ENCODE data around the gene HECW1. TPM values are rescaled to one million over a fixed set of nuclear protein-coding genes. Genes with fewer than 3 reads are reported as not detected.
A peak's percentile ranks its signal among the peaks of the same experiment; 100 is the strongest.
"Not testable (repeated sequence)": the region's sequence is repeated elsewhere in the genome, so short reads cannot be mapped to it uniquely, and the experiment has no call there.

HECW1 gene
- total RNA-seq, 1 donor from 2014 or later = 54.7 TPM

- no peak for DNase-seq
These were observed 363.5 kb downstream of the HECW1 start for GRCh38 chr7:43475983-43476382.

DNA sequence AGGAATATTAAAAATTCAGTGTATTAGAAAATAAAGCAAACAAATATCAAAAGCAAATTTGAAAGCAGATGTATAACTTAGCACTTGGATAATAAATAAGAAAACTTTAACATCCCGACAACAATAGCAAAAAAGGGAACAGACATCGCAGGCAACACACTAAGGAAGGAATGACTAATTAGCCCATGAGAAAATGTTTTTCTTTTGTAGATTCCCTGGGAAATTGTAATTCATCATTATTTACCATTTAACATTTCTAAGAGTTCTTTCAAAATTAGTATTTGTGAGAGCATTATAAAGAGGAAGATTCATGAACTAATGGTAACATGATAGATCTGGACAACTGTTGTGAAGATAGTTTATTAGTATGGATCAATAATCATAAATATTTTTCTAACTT is 364.4 kb downstream of the HECW1 start:
- DNase-seq = no peak

- DNase-seq = no peak
These were observed 366.6 kb downstream of the HECW1 start for GRCh38 chr7:43479042-43479441.

DNA sequence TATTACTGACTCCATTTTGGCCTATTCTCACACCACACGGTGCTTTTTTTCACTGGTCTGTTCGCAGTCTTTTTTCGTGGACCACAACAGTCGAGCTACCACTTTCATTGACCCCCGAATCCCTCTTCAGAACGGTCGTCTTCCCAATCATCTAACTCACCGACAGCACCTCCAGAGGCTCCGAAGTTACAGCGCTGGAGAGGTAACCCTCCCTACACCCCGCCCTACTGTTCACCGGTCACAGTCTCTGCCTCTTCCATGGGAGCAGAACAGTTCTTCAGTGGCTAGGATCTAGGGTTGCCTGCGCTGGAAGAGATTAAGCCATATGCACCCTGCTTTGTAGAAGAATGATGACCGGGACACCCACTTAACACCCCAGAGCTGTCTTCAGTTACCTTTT is 367.1 kb downstream of the HECW1 start:
- DNase-seq = no peak

GRCh38 chr7:43480581-43480980 is 368.1 kb downstream of the HECW1 start:
- DNase-seq = peak; percentile 10

DNA sequence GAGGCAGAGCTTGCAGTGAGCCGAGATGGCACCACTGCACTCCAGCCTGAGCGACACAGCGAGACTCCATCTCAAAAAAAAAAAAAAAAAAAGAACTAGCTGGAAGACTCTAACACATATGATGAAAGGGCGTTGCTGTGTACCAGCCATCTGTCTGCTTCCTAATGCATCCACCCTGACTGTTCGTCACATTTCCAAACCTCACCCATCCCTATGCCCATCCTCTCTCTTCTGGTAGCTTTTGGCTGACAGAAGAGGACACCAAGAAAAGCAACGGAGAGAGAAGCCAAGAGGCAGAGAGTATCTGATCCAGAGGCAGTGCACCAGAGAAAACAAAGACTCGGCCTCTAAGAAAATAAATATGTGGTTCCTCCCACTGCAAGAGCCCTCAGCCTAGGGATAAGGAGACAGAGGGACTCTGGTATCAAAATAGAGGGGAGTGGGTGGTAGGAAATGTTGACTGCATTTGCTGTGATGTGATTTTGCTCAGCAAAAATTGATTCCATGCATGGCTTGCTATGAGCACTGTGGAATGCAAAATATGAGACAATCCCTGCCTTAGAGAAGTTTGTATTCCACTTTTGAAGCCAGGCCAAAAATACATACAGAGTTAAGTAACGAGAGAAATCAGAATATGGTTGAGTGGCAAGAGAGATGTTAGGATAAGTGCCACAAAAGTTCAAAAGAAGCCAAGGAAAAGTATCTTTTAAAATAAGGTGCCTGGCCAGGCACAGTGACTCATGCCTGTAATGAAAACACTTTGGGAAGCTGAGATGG is 369.6 kb downstream of the HECW1 start:
- DNase-seq = peak; percentile 31

DNA sequence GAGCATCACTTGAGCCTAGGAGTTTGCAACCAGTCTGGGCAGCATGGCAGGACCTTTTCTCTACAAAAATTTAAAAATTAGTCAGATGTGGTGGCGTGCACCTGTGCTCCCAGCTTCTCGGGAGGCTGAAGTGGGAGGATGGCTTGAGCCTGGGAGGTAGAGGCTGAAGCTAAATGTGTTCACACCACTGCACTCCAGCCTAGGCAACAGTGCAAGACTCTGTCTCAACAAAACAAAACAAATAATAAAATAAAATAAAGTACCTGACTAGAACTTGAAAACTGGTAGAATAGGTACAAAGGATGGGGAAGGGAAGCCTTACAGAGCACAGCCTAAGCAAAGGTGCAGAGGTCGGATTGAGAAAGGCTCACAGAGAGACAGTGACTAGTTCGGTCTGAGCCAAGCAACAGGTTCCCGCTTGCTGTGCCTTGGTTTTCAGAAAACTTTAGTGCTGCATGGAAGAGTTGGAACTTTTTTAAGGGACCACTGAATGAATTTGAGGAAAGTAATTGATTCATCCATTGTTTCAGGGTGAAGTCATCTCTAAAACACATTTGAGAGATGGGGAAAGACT is 370.3 kb downstream of the HECW1 start:
- no peak for DNase-seq

DNA sequence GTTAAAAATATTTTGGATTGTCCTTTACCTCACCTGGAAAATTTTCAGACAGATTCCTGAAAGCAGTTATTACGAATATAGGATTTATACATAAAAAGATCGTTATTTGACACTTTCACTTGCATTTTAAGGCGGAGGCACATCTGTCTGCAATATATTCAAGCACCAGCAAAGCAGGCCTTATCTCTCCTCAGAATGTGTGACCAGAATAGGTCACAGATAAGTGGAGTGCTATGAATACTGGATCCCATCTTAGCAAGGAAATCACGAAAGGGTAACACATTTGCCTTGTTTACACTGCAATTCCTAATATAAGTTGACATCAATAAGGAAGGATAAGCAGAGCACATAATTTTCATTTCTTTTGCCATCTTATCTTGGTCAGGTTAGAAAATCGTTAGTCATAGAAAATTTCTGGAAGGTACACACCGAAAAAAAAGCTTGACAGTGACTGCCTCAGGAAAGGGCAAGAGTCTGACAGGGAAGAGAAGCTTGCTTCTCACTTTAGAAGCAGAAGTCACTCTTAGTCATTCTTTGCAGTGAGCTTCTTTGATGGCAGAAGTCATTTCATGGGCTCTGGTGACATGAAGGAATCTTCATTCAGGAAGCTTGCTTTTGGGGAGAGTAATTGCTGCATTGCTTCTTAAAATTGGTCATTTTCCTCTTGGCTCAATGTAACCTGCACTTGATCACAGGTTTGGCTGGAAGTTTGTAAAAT is 372.4 kb downstream of the HECW1 start:
- no peak for DNase-seq

DNA sequence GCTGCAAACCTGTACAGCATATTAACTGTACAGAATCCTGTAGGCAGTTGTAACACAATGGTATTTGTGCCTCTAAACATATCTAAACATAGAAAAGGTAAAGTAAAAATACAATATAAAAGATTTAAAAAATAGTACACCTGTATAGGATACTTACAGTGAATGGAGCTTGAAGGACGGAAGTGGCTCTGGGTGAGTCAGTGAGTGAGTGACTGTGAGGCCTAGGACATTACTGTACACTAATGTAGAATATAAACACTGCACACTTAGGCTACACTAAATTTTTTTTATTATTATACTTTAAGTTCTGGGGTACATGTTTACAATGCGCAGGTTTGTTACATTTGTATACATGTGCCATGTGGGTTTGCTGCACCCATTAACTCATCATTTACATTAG is 373.1 kb downstream of the HECW1 start:
- no peak for DNase-seq

- not testable (repeated sequence) for DNase-seq
These were observed 373.6 kb downstream of the HECW1 start for GRCh38 chr7:43486008-43486407.

- DNase-seq = no peak
These were observed 374.2 kb downstream of the HECW1 start for GRCh38 chr7:43486634-43487033.

DNA sequence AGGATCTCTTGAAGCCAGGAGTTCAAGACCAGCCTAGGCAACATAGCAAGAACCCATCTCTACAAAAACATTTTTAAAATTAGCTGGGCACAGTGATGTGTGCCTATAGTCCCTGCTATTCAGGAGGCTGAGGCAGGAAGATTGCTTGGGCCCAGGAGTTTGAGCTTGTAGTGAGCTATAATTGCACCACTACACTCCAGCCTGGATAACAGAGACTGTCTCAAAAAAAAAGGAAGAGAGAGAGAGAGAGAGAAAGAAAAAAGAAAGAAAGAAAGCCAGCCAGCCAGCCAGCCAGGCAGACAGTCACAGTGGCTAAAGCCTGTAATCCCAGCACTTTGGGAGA is 375.3 kb downstream of the HECW1 start:
- DNase-seq = no peak

- DNase-seq = no peak
These were observed 376.8 kb downstream of the HECW1 start for GRCh38 chr7:43489257-43489656.

DNA sequence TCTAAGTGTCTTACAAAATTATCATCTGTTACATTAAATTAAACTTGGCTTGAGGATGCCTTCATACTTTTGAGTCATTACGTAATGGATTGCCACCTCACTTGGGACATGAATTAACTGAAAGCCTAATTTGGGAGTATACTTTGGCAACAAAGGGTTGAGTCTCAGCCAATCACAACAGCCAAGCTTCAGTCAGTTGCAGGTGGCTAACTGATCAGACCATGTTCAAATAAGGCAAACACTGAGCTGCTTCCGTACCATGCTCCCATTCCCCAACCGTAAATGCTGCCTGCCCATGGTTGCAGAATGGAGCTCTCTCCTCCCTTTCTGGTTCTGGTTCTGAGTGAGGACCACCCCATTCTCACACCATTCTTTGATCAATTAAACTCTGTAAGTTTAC is 377.6 kb downstream of the HECW1 start:
- DNase-seq = no peak

- DNase-seq = no peak
These were observed 378.7 kb downstream of the HECW1 start for GRCh38 chr7:43491123-43491522.

DNA sequence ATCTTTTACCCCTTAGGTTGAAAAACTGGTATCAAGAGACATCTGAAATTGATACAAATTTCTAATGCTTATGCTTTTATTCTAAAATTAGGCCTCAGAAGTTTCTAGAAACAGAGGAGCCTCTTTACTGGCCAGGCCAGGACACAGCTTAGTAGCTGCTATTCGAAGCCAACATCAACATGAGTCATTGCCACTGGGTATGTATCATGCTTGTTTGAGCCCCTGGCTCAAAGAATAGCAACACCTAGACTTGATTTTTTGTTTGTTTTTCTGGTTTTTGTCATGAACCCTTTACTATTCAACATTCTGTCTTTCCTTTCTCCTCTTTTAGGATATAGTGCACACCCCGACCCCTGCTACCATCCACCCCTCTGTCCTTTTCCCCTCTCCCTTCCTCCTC is 379.5 kb downstream of the HECW1 start:
- no peak for DNase-seq

DNA sequence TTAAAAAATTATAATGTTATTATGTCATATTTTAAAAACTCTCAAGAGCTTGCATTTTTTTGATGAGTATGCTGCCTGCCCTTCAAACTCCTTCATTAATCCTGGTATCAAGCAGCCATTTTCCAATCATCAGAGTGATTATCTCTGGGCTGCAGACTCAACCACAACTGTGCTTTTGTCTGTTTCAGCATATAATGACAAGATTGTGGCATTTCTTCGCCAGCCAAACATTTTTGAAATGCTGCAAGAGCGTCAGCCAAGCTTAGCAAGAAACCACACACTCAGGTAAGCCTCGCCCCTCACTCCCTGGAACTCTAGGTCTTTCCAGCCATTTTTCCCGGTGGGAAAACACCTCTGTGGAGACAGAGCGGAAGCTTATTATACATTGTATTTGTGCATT is 380.4 kb downstream of the HECW1 start:
- DNase-seq = no peak

- DNase-seq = no peak
These were observed 383.1 kb downstream of the HECW1 start for GRCh38 chr7:43495572-43495971.

DNA sequence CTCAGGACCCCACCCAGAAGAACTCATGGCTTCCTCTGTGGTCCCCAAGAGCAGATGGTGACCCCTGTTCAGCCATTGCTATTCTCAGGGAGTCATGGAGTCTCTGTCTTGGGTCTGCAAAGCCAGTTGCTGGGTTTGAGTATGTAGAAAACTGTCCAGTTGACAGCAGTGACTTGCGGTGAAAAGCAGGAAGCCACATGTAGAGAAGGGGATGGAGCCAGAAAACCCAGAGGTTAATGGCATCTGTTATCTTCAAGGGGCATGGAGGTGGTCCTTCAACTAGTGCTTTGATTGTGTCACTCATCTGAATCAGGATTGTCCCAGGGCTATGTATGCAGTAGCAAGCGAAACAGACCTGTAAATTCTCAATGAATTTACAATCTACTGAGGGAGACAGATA is 384.1 kb downstream of the HECW1 start:
- DNase-seq = no peak

- no peak for DNase-seq
These were observed 389.4 kb downstream of the HECW1 start for GRCh38 chr7:43501870-43502269.

DNA sequence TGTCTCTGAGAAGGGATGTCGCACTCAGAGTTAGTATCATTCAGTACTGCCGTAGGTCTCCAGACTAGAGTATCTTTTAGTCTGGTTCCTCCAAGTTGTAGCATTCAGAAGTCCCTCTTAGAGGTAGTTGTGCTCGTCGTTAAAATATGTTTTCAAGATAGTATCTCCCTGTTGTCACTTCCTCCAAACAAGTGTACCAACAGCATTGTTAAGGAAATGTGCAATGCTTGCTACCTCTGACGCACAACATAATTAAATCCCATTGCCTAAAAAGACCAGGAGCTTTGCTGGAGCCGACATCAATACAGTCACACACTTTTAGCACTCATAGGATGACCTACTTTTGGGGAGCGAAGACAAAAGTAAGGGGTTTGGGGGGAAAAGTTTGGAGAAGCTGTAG is 390.5 kb downstream of the HECW1 start:
- DNase-seq = no peak

DNA sequence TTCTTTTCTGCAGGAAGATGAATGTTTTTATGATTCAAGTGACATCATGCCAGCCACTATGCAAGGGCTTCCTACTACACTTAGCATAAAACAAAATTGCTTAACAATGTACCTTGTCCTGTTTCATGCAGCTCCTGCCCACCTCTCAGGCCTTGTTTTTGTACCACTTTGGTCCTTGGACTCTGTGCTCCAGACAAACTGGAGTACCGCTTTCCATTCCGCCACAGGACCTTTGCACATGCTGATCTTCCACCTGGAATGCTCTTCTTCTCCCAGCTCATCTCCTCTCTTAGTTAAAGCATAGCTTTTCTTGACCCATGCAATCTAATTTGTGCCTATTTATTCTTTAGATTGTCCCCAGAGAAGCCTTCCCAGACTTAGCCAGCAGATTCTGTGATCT is 393.0 kb downstream of the HECW1 start:
- DNase-seq = no peak

DNA sequence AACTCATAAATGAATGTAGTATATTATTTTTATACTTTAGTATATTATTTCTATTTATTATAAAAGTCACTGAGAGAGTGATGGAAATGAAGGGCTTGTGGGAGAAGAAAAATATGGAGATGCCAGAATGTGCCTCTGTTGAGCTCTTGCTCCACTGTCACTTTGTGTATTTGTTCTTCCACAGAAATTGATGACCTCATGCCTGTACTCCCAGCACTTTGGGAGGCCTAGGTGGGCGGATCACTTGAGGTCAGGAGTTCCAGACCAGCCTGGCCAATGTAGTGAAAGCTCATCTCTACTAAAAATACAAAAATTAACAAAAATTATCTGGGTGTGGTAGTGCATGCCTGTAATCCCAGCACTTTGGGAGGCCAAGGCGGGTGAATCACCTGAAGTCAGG is 394.0 kb downstream of the HECW1 start:
- no peak for DNase-seq

DNA sequence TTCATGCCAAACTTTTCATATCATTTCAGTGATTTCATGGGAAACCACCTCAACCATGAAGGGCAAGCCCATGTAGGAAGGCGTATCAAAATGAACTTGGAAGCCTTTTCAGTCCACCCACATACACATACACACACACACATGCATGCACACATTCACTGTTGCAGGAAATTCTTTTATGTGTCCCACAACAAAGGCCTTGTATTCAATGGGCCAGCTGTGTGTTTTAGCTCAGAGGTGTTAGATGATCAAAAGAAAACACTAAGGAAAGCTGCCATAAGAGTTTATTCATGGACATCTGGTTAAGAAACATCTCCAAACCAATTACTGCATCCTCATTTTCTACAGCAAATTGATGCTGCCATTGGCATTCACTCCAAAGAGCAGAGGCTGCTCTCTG is 396.0 kb downstream of the HECW1 start:
- no peak for DNase-seq
